ENCODE results near the gene SLC6A11.

DNA sequence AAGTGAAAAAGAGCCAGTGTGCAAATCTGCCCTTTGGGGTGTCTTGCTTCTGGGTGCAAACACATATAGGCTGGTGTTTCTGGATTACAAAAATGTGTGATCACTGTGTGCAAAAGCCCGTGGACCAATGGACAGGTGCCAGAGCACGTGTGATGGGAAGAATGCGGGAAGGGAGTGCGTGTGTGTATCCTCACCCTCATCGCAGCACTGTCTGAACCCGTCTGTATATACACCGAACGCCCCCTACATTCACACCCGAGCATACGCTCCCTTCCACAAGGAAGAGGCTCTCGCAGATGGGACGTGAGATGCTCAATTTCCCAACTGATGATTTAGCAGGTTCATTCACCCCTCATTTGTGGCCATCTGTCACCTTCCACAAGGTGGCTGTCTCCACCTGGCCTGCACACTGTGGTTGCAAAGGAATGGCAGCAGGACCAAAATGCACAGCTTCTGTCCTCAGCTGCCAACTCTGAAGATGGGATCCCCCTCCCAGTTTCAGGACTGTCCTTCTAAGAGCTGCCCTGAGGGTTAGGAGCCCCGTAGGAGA lies 157.1 kb downstream of the SLC6A11 start:
- TF ChIP-seq, protein P1, sequence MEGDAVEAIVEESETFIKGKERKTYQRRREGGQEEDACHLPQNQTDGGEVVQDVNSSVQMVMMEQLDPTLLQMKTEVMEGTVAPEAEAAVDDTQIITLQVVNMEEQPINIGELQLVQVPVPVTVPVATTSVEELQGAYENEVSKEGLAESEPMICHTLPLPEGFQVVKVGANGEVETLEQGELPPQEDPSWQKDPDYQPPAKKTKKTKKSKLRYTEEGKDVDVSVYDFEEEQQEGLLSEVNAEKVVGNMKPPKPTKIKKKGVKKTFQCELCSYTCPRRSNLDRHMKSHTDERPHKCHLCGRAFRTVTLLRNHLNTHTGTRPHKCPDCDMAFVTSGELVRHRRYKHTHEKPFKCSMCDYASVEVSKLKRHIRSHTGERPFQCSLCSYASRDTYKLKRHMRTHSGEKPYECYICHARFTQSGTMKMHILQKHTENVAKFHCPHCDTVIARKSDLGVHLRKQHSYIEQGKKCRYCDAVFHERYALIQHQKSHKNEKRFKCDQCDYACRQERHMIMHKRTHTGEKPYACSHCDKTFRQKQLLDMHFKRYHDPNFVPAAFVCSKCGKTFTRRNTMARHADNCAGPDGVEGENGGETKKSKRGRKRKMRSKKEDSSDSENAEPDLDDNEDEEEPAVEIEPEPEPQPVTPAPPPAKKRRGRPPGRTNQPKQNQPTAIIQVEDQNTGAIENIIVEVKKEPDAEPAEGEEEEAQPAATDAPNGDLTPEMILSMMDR (conservative IDR thresholded peaks at IDR 0.05) = no peak
- TF ChIP-seq EZH2 (IDR thresholded peaks at IDR 0.05; ENCODE audit: low read depth) = no peak
